ENCODE results near the gene SLC39A11.

SLC39A11 gene

DNA sequence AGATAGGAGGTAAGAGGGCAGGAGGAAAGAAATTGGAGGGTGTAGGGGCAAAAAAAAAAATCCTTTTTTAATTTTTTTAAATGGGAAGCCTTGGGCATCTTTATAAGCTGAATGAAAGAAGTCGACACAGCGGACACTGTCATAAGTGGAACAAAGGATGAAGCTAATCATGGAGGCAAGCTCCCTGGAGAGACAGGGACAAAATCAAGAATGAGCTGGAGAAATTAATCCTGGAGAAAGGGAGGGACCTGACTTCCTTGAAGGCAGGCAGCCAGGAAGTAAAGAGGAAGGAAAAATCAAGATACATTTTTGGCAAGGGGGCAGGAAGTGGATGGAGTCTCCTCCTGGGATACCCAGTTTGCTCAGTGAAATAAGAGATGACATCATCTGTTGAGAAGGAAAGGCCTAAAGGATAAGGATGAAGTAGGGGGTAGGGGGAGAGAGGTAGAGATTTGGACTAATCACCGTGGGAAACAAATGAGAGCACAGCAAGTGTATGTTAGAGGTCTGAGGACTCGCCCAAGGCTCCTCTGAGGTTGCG, 179.3 kb downstream of the SLC39A11 start:
- no peak for DNase-seq (ENCODE audit: extremely low read depth, insufficient read length)
- TF ChIP-seq, protein P1, sequence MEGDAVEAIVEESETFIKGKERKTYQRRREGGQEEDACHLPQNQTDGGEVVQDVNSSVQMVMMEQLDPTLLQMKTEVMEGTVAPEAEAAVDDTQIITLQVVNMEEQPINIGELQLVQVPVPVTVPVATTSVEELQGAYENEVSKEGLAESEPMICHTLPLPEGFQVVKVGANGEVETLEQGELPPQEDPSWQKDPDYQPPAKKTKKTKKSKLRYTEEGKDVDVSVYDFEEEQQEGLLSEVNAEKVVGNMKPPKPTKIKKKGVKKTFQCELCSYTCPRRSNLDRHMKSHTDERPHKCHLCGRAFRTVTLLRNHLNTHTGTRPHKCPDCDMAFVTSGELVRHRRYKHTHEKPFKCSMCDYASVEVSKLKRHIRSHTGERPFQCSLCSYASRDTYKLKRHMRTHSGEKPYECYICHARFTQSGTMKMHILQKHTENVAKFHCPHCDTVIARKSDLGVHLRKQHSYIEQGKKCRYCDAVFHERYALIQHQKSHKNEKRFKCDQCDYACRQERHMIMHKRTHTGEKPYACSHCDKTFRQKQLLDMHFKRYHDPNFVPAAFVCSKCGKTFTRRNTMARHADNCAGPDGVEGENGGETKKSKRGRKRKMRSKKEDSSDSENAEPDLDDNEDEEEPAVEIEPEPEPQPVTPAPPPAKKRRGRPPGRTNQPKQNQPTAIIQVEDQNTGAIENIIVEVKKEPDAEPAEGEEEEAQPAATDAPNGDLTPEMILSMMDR (IDR thresholded peaks at IDR 0.05; ENCODE audit: insufficient read depth, low read length, poor library complexity, severe bottlenecking): no peak
- Histone ChIP-seq H3K36me3 (ENCODE audit: control insufficient read depth, insufficient read depth, low read length) (no peaks in the 10 kb centered on the region; the same call in 1 of the 2 replicates), H3K4me3 (replicated peaks; ENCODE audit: low read depth, low read length) (no peak overlapping the region), H3K27me3 (replicated peaks; ENCODE audit: control insufficient read depth, insufficient read depth, low read length) (no peaks in the 10 kb centered on the region)

DNA sequence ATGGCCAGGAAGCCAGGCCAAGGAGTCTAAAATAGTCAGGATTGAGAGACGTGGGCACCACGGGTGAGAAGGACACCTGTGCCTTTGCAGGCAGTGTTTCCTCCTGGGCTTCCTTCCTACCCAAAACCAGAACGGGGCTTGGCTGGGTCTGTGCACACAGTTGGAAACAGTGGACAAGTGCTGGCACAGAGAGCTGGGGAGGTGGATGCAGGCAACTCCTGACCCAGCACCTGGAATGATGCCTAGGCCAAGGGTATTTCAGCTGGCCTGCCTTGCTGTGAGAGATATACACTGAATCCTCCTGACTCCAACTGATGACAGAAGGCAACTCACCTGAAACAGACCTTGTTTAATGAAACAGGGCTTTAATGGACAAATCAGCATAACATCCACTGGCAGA, 186.2 kb downstream of the SLC39A11 start:
- H3K27me3 ChIP-seq (replicated peaks; ENCODE audit: control insufficient read depth, insufficient read depth, low read length): no peaks in the 10 kb centered on the region
- H3K4me3 ChIP-seq (replicated peaks; ENCODE audit: low read depth, low read length): no peak overlapping the region
- no peaks in the 10 kb centered on the region for H3K36me3 ChIP-seq (ENCODE audit: control insufficient read depth, insufficient read depth, low read length)
- TF ChIP-seq, protein P1 (IDR thresholded peaks at IDR 0.05; ENCODE audit: insufficient read depth, low read length, poor library complexity, severe bottlenecking): no peak
- DNase-seq (ENCODE audit: extremely low read depth, insufficient read length): no peak

DNA sequence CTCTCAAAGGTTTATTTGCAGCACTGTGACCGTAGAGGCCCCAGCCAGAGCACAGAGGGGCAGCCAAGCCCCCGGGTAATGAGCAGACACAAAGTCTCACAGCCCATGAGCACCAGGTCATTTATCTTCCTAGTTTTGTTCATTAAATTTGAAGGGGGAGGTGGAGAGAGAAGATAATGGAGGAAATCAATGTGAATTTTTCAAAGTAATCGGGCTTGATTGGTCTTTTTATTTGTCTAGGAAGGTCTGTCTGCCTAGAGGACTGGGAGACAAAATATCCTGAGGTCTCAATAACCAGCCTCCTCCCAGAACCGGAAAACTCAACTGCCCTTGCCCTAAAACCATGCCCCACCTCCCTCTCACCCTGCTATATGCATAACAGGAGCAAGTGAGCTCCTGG, 189.0 kb downstream of the SLC39A11 start:
- TF ChIP-seq, protein P1 (IDR thresholded peaks at IDR 0.05; ENCODE audit: insufficient read depth, low read length, poor library complexity, severe bottlenecking): no peak
- H3K36me3 ChIP-seq (ENCODE audit: control insufficient read depth, insufficient read depth, low read length): no peaks in the 10 kb centered on the region

DNA sequence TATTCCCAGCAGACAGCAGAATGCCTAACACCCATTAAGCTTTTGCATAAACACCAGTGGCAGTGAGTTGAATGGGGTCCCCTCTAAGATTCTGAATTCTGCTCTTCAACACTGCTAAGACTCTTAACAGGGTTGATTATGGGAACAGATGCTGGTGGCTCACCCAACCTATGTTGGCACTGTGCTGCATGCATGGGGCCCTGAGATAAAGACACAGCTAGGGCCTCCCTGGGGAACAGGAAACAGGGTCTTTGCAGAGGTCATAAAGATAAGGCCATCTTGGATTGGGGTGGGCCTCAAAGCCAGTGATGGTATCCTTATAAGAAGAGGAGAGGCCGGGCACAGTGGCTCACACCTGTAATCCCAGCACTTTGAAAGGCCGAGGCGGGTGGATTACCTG, 190.8 kb downstream of the SLC39A11 start:
- DNase-seq (ENCODE audit: extremely low read depth, insufficient read length): no peak
- Histone ChIP-seq H3K36me3 (ENCODE audit: control insufficient read depth, insufficient read depth, low read length) (no peaks in the 10 kb centered on the region; the same call in 1 of the 2 replicates), H3K27me3 (replicated peaks; ENCODE audit: control insufficient read depth, insufficient read depth, low read length) (no peaks in the 10 kb centered on the region), H3K4me3 (replicated peaks; ENCODE audit: low read depth, low read length) (no peak overlapping the region)
- TF ChIP-seq, protein P1 (IDR thresholded peaks at IDR 0.05; ENCODE audit: insufficient read depth, low read length, poor library complexity, severe bottlenecking): no peak

More for the DNA sequence above, 189.0 kb downstream of the SLC39A11 start:
- no peak for DNase-seq (ENCODE audit: extremely low read depth, insufficient read length)
- H3K4me3 ChIP-seq (replicated peaks; ENCODE audit: low read depth, low read length): no peak overlapping the region
- no peaks in the 10 kb centered on the region for H3K27me3 ChIP-seq (replicated peaks; ENCODE audit: control insufficient read depth, insufficient read depth, low read length)

DNA sequence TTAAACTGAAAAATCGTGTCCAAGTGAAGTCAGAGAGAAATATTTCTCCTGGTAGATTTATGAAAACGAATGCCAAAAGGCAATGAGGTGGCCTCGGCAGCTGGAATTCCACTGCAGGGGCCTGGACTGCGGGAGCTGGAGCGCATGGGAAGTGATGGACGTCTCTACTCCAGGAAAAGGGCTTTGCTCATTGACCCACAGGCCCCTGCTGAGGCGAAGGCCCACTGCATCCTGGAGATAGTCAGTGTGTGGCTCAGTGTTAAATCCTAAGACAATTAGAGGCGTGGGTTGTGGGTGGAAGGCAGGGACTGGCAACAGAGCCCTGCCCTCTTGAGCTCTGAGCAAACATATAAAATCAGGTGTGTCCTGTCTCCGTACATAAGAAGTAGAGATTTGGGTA, 191.4 kb downstream of the SLC39A11 start:
- TF ChIP-seq, protein P1 (IDR thresholded peaks at IDR 0.05; ENCODE audit: insufficient read depth, low read length, poor library complexity, severe bottlenecking): no peak
- H3K36me3 ChIP-seq (ENCODE audit: control insufficient read depth, insufficient read depth, low read length): no peaks in the 10 kb centered on the region; the same call in 1 of the 2 replicates

DNA sequence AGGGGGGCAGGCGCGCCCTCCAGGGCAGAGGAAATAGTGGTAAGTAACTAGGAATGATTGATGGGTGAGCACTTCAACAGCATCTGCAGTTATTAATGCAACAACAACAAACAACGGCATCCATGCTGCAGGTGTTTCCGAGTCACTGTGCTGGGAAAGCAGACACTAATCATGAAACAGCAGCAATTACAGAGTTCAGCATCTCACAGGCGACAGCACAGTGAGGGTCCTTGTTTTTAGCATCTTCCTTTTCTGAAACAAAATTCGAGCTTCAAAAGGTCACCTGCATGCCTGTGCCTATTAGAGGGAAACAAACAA, 191.9 kb downstream of the SLC39A11 start:
- H3K27me3 ChIP-seq (replicated peaks; ENCODE audit: control insufficient read depth, insufficient read depth, low read length): no peaks in the 10 kb centered on the region
- TF ChIP-seq, protein P1 (IDR thresholded peaks at IDR 0.05; ENCODE audit: insufficient read depth, low read length, poor library complexity, severe bottlenecking): no peak

More for the DNA sequence above, 191.4 kb downstream of the SLC39A11 start:
- H3K27me3 ChIP-seq (replicated peaks; ENCODE audit: control insufficient read depth, insufficient read depth, low read length): no peaks in the 10 kb centered on the region
- H3K4me3 ChIP-seq (replicated peaks; ENCODE audit: low read depth, low read length): no peak overlapping the region
- no peak for DNase-seq (ENCODE audit: extremely low read depth, insufficient read length)

More for the DNA sequence above, 191.9 kb downstream of the SLC39A11 start:
- H3K4me3 ChIP-seq (replicated peaks; ENCODE audit: low read depth, low read length): no peak overlapping the region
- no peak for DNase-seq (ENCODE audit: extremely low read depth, insufficient read length)
- no peaks in the 10 kb centered on the region; the same call in 1 of the 2 replicates for H3K36me3 ChIP-seq (ENCODE audit: control insufficient read depth, insufficient read depth, low read length)
